Measurements from ENCODE around the gene ARMH2.

The ARMH2 gene

GRCh38 chr6:24798740-24799540 is at the start of gene ARMH2:
ARMH2 (minus strand) TSS chr6:24798917; CDS start chr6:24798857, 60 bp downstream.
- Histone ChIP-seq H3K27ac (no peak within 1 kb of the TSS), H2AFZ (no peak within 1 kb of the TSS), H3K4me1 (peaks cover 4% of the 10 kb centered on the region), H3K9ac (no peak within 1 kb of the TSS), H3K79me2 (no peaks in the 10 kb centered on the region), H3K4me3 (ENCODE audit: low read depth, low read length) (no peak within 1 kb of the TSS), H3K27me3 (ENCODE audit: control insufficient read depth, insufficient read depth, low read length) (no peaks in the 10 kb centered on the region), H3K36me3 (ENCODE audit: control insufficient read depth, insufficient read depth, low read length) (no peaks in the 10 kb centered on the region), H3K9me3 (ENCODE audit: control insufficient read depth, low read length) (no peaks in the 10 kb centered on the region), H3K4me2 (ENCODE audit: low read length) (no peak within 1 kb of the TSS)
- no peak for TF ChIP-seq CTCF (IDR thresholded peaks at IDR 0.05)

- Histone ChIP-seq H3K9me3 (ENCODE audit: control insufficient read depth, low read length) (no peaks in the 10 kb centered on the region), H2AFZ (no peak overlapping the region), H3K27me3 (ENCODE audit: control insufficient read depth, insufficient read depth, low read length) (no peaks in the 10 kb centered on the region), H3K4me2 (ENCODE audit: low read length) (no peak overlapping the region), H3K4me1 (no peaks in the 10 kb centered on the region), H3K4me3 (ENCODE audit: low read depth, low read length) (no peak overlapping the region), H3K27ac (no peak overlapping the region), H3K79me2 (no peaks in the 10 kb centered on the region), H3K9ac (no peak overlapping the region), H3K36me3 (ENCODE audit: control insufficient read depth, insufficient read depth, low read length) (no peaks in the 10 kb centered on the region)
- TF ChIP-seq CTCF (IDR thresholded peaks at IDR 0.05) = no peak
Observed at GRCh38 chr6:24848461-24848860, 49.7 kb upstream of the ARMH2 start.

- no peak overlapping the region for H3K27ac ChIP-seq
- no peaks in the 10 kb centered on the region for H3K36me3 ChIP-seq (ENCODE audit: control insufficient read depth, insufficient read depth, low read length)
- H3K79me2 ChIP-seq = no peaks in the 10 kb centered on the region
- no peak for TF ChIP-seq CTCF (IDR thresholded peaks at IDR 0.05)
- H3K4me1 ChIP-seq = no peaks in the 10 kb centered on the region
- no peaks in the 10 kb centered on the region for H3K27me3 ChIP-seq (ENCODE audit: control insufficient read depth, insufficient read depth, low read length)
- no peak overlapping the region for H3K4me2 ChIP-seq (ENCODE audit: low read length)
- no peaks in the 10 kb centered on the region for H3K9me3 ChIP-seq (ENCODE audit: control insufficient read depth, low read length)
- no peak overlapping the region for H3K9ac ChIP-seq
- H3K4me3 ChIP-seq (ENCODE audit: low read depth, low read length) = no peak overlapping the region
- H2AFZ ChIP-seq = no peak overlapping the region
Observed at GRCh38 chr6:24847402-24847801, 48.7 kb upstream of the ARMH2 start.

- no peaks in the 10 kb centered on the region for H3K36me3 ChIP-seq (ENCODE audit: control insufficient read depth, insufficient read depth, low read length)
- H3K79me2 ChIP-seq = no peaks in the 10 kb centered on the region
- no peaks in the 10 kb centered on the region for H3K4me1 ChIP-seq
- no peak overlapping the region for H2AFZ ChIP-seq
- no peaks in the 10 kb centered on the region for H3K9me3 ChIP-seq (ENCODE audit: control insufficient read depth, low read length)
- H3K27ac ChIP-seq = no peak overlapping the region
- H3K9ac ChIP-seq = no peak overlapping the region
- no peak overlapping the region for H3K4me3 ChIP-seq (ENCODE audit: low read depth, low read length)
- no peak overlapping the region for H3K4me2 ChIP-seq (ENCODE audit: low read length)
- no peak for TF ChIP-seq CTCF (IDR thresholded peaks at IDR 0.05)
- no peaks in the 10 kb centered on the region for H3K27me3 ChIP-seq (ENCODE audit: control insufficient read depth, insufficient read depth, low read length)
Observed at GRCh38 chr6:24845578-24845977, 46.9 kb upstream of the ARMH2 start.

GRCh38 chr6:24844903-24845302 is 46.2 kb upstream of the ARMH2 start:
- no peak overlapping the region for H3K27ac ChIP-seq
- H2AFZ ChIP-seq = no peak overlapping the region
- H3K4me3 ChIP-seq (ENCODE audit: low read depth, low read length) = no peak overlapping the region
- no peaks in the 10 kb centered on the region for H3K27me3 ChIP-seq (ENCODE audit: control insufficient read depth, insufficient read depth, low read length)
- no peaks in the 10 kb centered on the region for H3K4me1 ChIP-seq
- TF ChIP-seq CTCF (IDR thresholded peaks at IDR 0.05) = no peak
- H3K9ac ChIP-seq = no peak overlapping the region
- H3K4me2 ChIP-seq (ENCODE audit: low read length) = no peak overlapping the region
- H3K79me2 ChIP-seq = no peaks in the 10 kb centered on the region
- H3K9me3 ChIP-seq (ENCODE audit: control insufficient read depth, low read length) = no peaks in the 10 kb centered on the region
- H3K36me3 ChIP-seq (ENCODE audit: control insufficient read depth, insufficient read depth, low read length) = no peaks in the 10 kb centered on the region
